CD4-positive, CD25-positive, alpha-beta regulatory T cell (primary cell): Measurements from ENCODE around the gene HAL. TPM values are rescaled to one million over a fixed set of nuclear protein-coding genes. Genes with fewer than 3 reads are reported as not detected.
A peak's percentile ranks its signal among the peaks of the same experiment; 100 is the strongest.

ENCODE experiments used
- ATAC-seq, 2 donors: fragments of 150-1000 bp; cut with Tn5 transposase; one replicate each; pipeline ENCODE4 v1.10.0; 2021; ENCODE audit warnings: low read depth in 2 of 2, moderate number of reproducible peaks in 2 of 2, moderate library complexity in 1 of 2
- DNase-seq, 3 donors: peaks; one replicate each; pipeline versions ENCODE4 v3.0.0 to v3.0.0-alpha.2; 2012 to 2022; ENCODE audit warnings: mixed read lengths in 1 of 3
- H3K27ac ChIP-seq: one replicate; pipeline ENCODE4 v1.7.0; 2013; ENCODE audit warnings: mild to moderate bottlenecking, low read length; ENCODE audit not compliant: insufficient read depth, poor library complexity, severe bottlenecking
- H3K27me3 ChIP-seq: one replicate; pipeline ENCODE4 v1.7.0; 2013; ENCODE audit warnings: low read length; ENCODE audit not compliant: control insufficient read depth, insufficient read depth
- H3K36me3 ChIP-seq: one replicate; pipeline ENCODE4 v1.7.0; 2013; ENCODE audit warnings: mild to moderate bottlenecking, low read length, moderate library complexity; ENCODE audit not compliant: control insufficient read depth, insufficient read depth
- H3K4me1 ChIP-seq: 2 replicates; pipeline ENCODE4 v1.7.0; 2013; ENCODE audit warnings: mild to moderate bottlenecking, low read length; ENCODE audit not compliant: insufficient read depth, control insufficient read depth, poor library complexity, severe bottlenecking
- H3K4me3 ChIP-seq: one replicate; pipeline ENCODE4 v1.7.0; 2013; ENCODE audit warnings: low read depth, mild to moderate bottlenecking, low read length, moderate library complexity
- H3K9me3 ChIP-seq, 2 experiments: 1 replicate in 1 of 2; 2 replicates in 1 of 2; pipeline ENCODE4 v1.7.0; 2013; ENCODE audit warnings: low read length in 2 of 2, mild to moderate bottlenecking in 1 of 2, moderate library complexity in 1 of 2; ENCODE audit not compliant: control insufficient read depth in 2 of 2
- H3K27ac Mint-ChIP-seq, 3 donors: one replicate each; pipeline ENCODE4 v1.8.0; 2020 to 2022; ENCODE audit warnings: mild to moderate bottlenecking in 3 of 3, mixed read lengths in 3 of 3, moderate library complexity in 2 of 3
- H3K27me3 Mint-ChIP-seq: one replicate; pipeline ENCODE4 v1.8.0; 2022; ENCODE audit warnings: mild to moderate bottlenecking, mixed read lengths
- H3K36me3 Mint-ChIP-seq: one replicate; pipeline ENCODE4 v1.8.0; 2020; ENCODE audit warnings: mixed read lengths
- H3K4me1 Mint-ChIP-seq, 4 donors: one replicate each; pipeline ENCODE4 v1.8.0; 2020 to 2022; ENCODE audit warnings: mixed read lengths in 4 of 4, mild to moderate bottlenecking in 1 of 4
- H3K4me3 Mint-ChIP-seq, 4 donors: one replicate each; pipeline ENCODE4 v1.8.0; 2020 to 2022; ENCODE audit warnings: mild to moderate bottlenecking in 4 of 4, mixed read lengths in 4 of 4, moderate library complexity in 3 of 4
- H3K9me3 Mint-ChIP-seq, 7 donors: one replicate each; pipeline ENCODE4 v1.8.0; 2020 to 2022; ENCODE audit warnings: mixed read lengths in 7 of 7, mild to moderate bottlenecking in 3 of 7, moderate library complexity in 2 of 7
- polyA plus RNA-seq, 4 donors: library from polyadenylated mRNA; unstranded; fragments of 300-500 nt; fragmentation: Illumina TruSeq; gene quantifications; one replicate each; pipeline ENCODE4 v1.2.3, GENCODE V29; 2021
- total RNA-seq: library from RNA; stranded (reverse); gene quantifications from one replicate; pipeline ENCODE4 v1.2.3, GENCODE V29; 2022

Gene HAL
- total and polyA plus RNA-seq, 5 donors from 2014 or later, result 0.57 TPM; not detected in 4

DNA sequence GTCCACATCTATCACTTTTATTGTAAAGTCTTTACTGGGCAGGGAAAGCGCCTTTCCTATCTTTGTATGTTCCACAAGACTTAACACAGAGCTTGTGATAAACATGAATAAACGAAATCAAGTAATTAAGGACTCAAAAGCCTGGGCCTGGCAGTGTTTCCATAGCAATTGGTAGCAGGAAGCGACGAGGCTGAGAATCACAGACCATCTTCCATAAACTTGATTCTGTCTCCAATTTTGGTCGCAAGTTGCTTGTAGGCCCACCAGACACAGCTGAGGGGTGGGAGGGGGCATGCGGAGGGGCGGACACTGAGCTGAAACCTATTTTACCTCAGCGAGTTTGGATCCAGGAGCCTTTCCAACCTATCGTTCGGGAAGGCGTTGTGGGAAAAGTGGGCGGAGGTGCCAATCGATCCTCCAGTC, 54.0 kb downstream of the HAL start:
- peak overlapping the region; percentile 90 for H3K4me3 ChIP-seq
- Mint-ChIP-seq H3K27ac (peak overlapping the region; percentile 48 to 92 (median 54)), H3K36me3 (no peaks in the 10 kb centered on the region), H3K27me3 (no peaks in the 10 kb centered on the region), H3K4me1 (peaks cover 0 to 15% (median 4%) of the 10 kb centered on the region in 4 donors), H3K9me3 (no peaks in the 10 kb centered on the region), H3K4me3 (peak overlapping the region; percentile 90 to 93 (median 92))
- H3K27me3 ChIP-seq, result no peaks in the 10 kb centered on the region
- peak in 1 of 3 donors; percentile 33 for DNase-seq
- no peaks in the 10 kb centered on the region for H3K9me3 ChIP-seq
- no peak for ATAC-seq
- H3K27ac ChIP-seq, result peak overlapping the region; percentile 72
- no peaks in the 10 kb centered on the region for H3K36me3 ChIP-seq
- peaks cover 12% of the 10 kb centered on the region for H3K4me1 ChIP-seq

DNA sequence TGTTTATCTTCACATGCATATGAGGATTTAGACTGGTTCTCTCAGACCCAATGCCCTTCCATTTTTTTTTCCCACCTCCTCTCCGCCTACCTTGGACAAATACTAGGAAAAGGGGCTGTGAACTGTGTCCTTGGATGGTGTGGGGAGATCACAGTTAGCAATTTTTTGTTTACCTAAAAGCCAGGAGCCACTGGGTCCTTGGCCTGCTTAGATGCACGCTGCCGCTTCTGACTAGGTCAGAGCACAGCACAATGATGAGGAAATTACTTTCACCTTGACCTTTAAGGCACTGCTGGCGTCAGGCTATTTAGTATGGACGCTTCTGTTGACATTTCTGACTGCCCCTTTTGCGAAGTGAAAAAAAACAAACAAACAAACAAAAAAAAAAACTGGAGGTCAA, 55.6 kb downstream of the HAL start:
- Mint-ChIP-seq H3K4me1 (peaks cover 0 to 15% (median 4%) of the 10 kb centered on the region in 4 donors), H3K27me3 (peaks cover 3% of the 10 kb centered on the region), H3K9me3 (no peaks in the 10 kb centered on the region), H3K27ac (no peak overlapping the region), H3K36me3 (no peaks in the 10 kb centered on the region), H3K4me3 (peak overlapping the region; percentile 2 to 60 (median 21))
- H3K27ac ChIP-seq, result no peak overlapping the region
- H3K36me3 ChIP-seq, result no peaks in the 10 kb centered on the region
- no peak for DNase-seq
- peaks cover 12% of the 10 kb centered on the region for H3K4me1 ChIP-seq
- no peaks in the 10 kb centered on the region for H3K9me3 ChIP-seq
- no peak overlapping the region for H3K4me3 ChIP-seq
- H3K27me3 ChIP-seq, result peaks cover 3% of the 10 kb centered on the region
- no peak for ATAC-seq

Other genes starting within 250 kb of the HAL start
- not detected for gene NTN4, start 205.6 kb downstream of the HAL start, total RNA-seq
- under 1 TPM in 1 of 4 donors, not detected in 3; 0.16 TPM for gene NTN4, start 205.6 kb downstream of the HAL start, polyA plus RNA-seq
- gene SNRPF, start 137.4 kb downstream of the HAL start, total RNA-seq, result 22.4 TPM
- 10 to 100 TPM; 45.1 to 61.1 (median 48.3) TPM for gene SNRPF, start 137.4 kb downstream of the HAL start, polyA plus RNA-seq
- gene CCDC38, start 53.7 kb downstream of the HAL start, total RNA-seq, result not detected
- not detected for gene CCDC38, start 53.7 kb downstream of the HAL start, polyA plus RNA-seq
- 0.67 TPM for gene AMDHD1, start 53.0 kb downstream of the HAL start, total RNA-seq
- gene AMDHD1, start 53.0 kb downstream of the HAL start, polyA plus RNA-seq, result under 1 TPM in 2 of 4 donors, not detected in 2; 0.23 to 0.86 TPM
- gene LTA4H, start 39.2 kb upstream of the HAL start, total RNA-seq, result 38.1 TPM
- 10 to 100 TPM; 63.0 to 79.1 (median 71.3) TPM for gene LTA4H, start 39.2 kb upstream of the HAL start, polyA plus RNA-seq
- gene ELK3, start 198.0 kb upstream of the HAL start, total RNA-seq, result 84.7 TPM
- gene ELK3, start 198.0 kb upstream of the HAL start, polyA plus RNA-seq, result 10 to 100 TPM; 33.4 to 47.9 (median 38.3) TPM